ENCODE data around the gene UBE2L3.
"Not testable (repeated sequence)": the region's sequence is repeated elsewhere in the genome, so short reads cannot be mapped to it uniquely, and the experiment has no call there.

The UBE2L3 gene

GRCh38 chr22:21603973-21604372 is 36.5 kb downstream of the UBE2L3 start:
- DNase-seq = no peak

GRCh38 chr22:21605887-21606564 is 38.5 kb downstream of the UBE2L3 start:
- DNase-seq = no peak

GRCh38 chr22:21606775-21607174 is 39.3 kb downstream of the UBE2L3 start:
- no peak for DNase-seq

- DNase-seq = not testable (repeated sequence)
These were observed 42.1 kb downstream of the UBE2L3 start for GRCh38 chr22:21609556-21610157.

- no peak for DNase-seq
These were observed 43.9 kb downstream of the UBE2L3 start for GRCh38 chr22:21611210-21611977.

GRCh38 chr22:21612858-21613257 is 45.3 kb downstream of the UBE2L3 start:
- DNase-seq = no peak

- no peak for DNase-seq
These were observed 46.2 kb downstream of the UBE2L3 start for GRCh38 chr22:21613553-21614233.

- no peak for DNase-seq
These were observed 48.2 kb downstream of the UBE2L3 start for GRCh38 chr22:21615731-21616130.

GRCh38 chr22:21617337-21617736 is 49.8 kb downstream of the UBE2L3 start:
- not testable (repeated sequence) for DNase-seq

GRCh38 chr22:21621025-21621424 is 53.5 kb downstream of the UBE2L3 start:
- no peak for DNase-seq

GRCh38 chr22:21622011-21622918 is 54.8 kb downstream of the UBE2L3 start:
- DNase-seq = no peak

- DNase-seq = no peak
These were observed 55.6 kb downstream of the UBE2L3 start for GRCh38 chr22:21622919-21623647.

GRCh38 chr22:21623648-21623970 is 56.1 kb downstream of the UBE2L3 start:
- no peak for DNase-seq

- no peak for DNase-seq
These were observed 56.8 kb downstream of the UBE2L3 start for GRCh38 chr22:21624120-21624879.

GRCh38 chr22:21624880-21625791 is 57.6 kb downstream of the UBE2L3 start:
- DNase-seq = no peak

GRCh38 chr22:21626073-21626734 is 58.7 kb downstream of the UBE2L3 start:
- DNase-seq = no peak

GRCh38 chr22:21626735-21627469 is 59.4 kb downstream of the UBE2L3 start:
- no peak for DNase-seq

Data from CD4-positive, alpha-beta T cell treated with Interleukin-15 for 1 hour (primary cell).